GM11168 (cell line): ENCODE measurements around the gene ADD2.
"Not testable (repeated sequence)": the region's sequence is repeated elsewhere in the genome, so short reads cannot be mapped to it uniquely, and the experiment has no call there.

ENCODE experiments used
- in situ Hi-C: fragments of 300-500 bp; cut with MboI; formaldehyde crosslinking; loops from one replicate; pipeline ENCODE4 v1.12.0; 2022; ENCODE audit warnings: low sequenced_read_pairs; ENCODE audit not compliant: unreplicated experiment

ADD2 gene

GRCh38 chr2:70753031-70753430 lies 15.0 kb downstream of the ADD2 start:
- in situ Hi-C loops = no loop called here

DNA sequence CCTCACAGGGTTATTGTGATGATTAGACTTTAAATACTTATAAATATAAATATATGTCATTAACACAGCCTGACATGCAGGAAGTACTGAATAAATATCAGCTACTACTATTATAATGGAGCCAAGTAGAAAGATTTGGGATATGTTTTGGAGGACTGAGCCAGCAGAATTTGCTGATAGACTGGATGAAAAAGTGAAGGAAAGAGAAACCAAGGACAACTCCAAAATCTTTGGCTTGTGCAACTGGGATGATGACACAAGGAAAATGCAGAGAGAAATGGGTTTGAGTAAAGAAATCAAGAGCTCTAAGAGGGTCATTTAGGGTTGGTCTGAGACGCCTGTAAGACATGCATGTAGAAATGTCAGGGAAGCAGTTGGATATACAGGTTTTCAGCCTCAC lies 15.6 kb downstream of the ADD2 start:
- in situ Hi-C loops = no loop called here

DNA sequence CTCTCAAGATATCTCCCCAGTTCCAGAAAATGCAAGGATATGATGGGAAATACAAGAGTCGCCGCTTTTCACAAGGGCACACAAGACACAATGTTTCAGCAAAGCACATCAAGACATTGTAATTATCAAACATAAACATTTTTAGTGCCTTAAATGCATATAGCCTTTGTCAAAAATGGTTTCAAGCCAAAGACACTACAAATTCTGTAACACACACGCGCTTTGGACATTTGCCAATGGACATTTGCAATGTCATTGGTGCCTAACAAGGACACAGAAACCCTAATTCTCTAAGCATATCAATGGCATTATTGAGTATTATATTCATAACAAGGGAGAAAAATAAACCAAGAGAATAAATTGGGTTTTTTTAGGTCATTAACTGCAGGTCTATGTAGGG lies 16.1 kb downstream of the ADD2 start:
- in situ Hi-C loops = no loop called here

DNA sequence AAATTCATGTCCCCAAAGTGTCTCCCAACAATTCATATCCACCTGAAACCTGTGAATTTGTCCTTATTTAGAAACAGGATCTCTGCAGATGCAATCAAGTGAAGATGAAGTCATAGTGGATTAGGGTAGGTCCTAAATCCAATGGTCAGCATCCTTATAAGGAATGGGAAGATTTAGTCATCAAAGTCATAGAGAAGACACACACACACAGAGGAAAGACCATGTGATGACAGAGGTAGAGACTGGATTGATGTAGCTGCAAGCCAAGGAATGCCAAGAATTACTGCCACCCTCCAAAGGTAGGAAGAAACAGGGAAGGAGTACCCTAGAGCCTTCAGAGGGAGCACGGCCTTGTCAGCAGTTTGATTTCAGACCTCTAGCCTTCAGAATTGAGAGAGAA lies 17.7 kb downstream of the ADD2 start:
- in situ Hi-C loops = no loop called here

DNA sequence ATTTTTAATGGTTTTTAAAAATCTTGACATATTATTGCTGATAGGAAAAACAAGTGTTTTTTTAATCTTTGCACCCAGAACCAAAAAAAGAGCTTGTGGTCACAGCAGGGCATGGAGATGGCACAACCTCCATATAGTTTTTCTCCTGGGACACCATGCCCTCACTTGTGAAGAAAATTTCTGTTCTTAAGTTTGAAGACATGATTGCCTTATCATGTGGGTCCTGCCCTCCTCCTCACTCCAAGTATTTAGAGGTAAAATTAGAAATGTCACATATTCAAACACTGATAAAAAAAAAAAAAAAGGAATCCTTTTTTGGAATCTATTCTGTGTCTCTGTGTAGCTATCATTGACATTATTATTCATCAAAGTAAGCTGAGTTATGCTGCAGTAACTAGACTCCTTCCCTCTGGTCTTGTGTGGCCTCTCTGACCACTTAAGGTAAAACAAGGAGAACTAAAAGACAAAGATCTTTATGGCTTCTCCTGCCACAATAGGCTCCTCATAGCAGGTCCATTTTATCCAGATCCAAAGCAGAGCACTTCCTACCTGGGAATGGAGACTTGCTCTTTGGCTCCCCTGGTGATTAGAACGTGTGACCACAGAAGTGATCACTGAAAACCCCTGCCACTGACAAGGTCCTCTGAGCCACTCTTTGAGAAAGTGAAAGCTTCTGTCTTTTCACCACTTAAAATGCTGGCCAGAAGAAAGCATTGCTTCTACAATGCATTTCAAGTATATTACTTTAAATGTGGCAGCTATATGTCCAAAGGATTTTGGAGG lies 19.8 kb downstream of the ADD2 start:
- in situ Hi-C loops = no loop called here

GRCh38 chr2:70747284-70747683 lies 20.7 kb downstream of the ADD2 start:
- in situ Hi-C loops = no loop called here

DNA sequence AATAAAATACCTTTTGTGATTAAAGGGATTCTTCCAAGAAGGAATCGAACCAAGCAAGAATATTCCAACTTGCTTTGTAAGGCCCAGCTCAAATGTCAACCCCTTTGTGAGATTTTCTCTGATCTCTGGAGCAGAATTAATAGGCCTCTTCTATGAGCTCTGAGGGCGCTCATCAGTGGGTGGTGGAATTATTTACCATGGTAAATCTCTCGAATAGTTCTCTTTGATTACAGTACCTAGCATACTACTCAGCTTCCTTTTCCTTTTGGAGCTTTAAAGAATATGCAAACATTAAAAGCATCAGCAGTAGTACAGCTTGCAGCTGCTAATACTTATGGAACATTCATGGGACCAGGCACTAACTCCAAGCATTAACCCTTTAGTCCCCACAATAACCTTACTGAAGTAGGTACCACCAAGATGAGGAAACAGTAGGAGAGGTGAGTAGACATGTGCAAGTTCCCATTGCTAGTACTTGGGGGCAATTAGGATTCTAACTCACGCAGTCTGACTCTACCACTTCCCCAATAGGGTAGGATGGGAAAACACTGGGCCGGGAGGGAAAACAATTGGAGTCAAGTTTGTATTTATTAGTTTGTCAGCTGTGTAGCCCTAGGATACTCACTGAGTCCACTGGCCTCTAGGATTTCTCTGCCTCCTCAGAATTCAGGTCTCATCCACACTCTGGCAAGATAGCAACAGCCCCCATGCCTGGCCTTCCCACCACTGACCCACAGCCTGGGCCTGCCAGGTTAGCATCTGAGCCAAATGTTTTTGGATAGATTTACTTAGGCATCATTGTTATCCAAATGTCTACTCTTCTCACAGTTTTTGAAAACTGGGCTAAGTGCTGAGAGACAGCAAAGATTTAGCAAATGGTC lies 21.7 kb downstream of the ADD2 start:
- in situ Hi-C loops = no loop called here

- in situ Hi-C loops = no loop called here
These were observed 22.6 kb downstream of the ADD2 start for GRCh38 chr2:70745276-70745825.

- in situ Hi-C loops = no loop called here
These were observed 23.6 kb downstream of the ADD2 start for GRCh38 chr2:70744397-70744796.

- in situ Hi-C loops = no loop called here
These were observed 24.3 kb downstream of the ADD2 start for GRCh38 chr2:70743677-70744076.

DNA sequence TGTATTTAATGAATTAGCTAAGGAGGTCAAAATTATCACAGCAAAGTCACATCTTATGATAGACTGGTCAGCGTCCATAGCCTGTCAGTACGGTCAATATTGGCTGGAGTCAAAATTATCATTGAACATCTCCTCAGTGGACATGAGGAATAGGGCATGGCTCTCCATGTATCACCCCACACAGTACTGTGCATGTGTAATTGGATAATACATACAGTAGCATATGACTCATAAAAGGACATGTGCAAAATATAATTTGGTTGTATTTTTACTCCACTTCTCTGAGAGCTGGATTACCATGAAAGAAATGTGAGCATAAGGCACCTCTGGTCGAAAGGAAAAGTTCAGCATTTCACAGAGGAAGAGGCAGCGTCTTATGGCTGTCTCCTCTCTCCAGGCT lies 24.9 kb downstream of the ADD2 start:
- in situ Hi-C loops = no loop called here

DNA sequence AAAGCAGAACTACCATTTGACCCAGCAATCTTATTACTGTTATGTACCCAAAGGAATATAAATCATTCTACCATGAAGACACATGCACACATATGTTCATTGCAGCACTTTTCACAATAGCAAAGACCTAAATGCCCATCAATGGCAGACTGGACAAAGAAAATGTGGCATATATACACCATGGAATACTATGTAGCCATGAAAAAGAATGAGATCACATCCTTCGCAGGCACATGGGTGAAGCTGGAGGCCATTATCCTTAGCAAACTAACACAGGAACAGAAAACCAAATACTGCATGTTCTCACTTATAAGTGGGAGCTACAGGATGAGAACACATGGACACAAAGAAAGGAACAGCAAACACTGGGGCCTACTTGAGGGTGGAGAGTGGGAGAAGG lies 28.5 kb downstream of the ADD2 start:
- in situ Hi-C loops = not testable (repeated sequence)

GRCh38 chr2:70738159-70738558 lies 29.8 kb downstream of the ADD2 start:
- in situ Hi-C loops = no loop called here

GRCh38 chr2:70735071-70735470 lies 32.9 kb downstream of the ADD2 start:
- in situ Hi-C loops = no loop called here

GRCh38 chr2:70733646-70734180 lies 34.3 kb downstream of the ADD2 start:
- in situ Hi-C loops = no loop called here

GRCh38 chr2:70732766-70733645 lies 35.0 kb downstream of the ADD2 start:
- in situ Hi-C loops = no loop called here

GRCh38 chr2:70730730-70731129 lies 37.3 kb downstream of the ADD2 start:
- in situ Hi-C loops = no loop called here

- in situ Hi-C loops = no loop called here
These were observed 38.4 kb downstream of the ADD2 start for GRCh38 chr2:70729647-70730046.

DNA sequence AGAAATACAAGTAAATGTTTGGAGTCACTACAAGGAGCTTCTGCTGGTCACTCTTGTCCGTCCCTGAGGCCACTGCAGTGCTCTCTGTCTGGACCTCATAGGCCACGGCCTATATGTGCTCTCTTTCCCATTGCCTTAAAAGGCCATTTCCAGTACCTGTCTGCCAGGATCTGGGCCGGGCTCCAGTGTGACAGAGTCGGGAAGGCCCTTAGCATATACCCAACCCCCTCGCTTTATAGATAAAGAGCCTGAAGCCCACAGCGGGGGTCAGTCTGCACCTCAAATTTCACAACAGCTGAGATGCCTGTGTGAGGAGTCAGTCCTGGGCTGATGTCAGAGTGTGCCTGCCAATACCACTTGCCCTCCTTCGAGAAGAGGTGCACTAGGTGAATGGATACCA lies 39.9 kb downstream of the ADD2 start:
- in situ Hi-C loops = no loop called here
